Ecto neural progenitor cell (in vitro differentiated cells): ENCODE measurements around the gene NT5DC3.
"Not testable (repeated sequence)": the region's sequence is repeated elsewhere in the genome, so short reads cannot be mapped to it uniquely, and the experiment has no call there.

Experiments used
- DNase-seq: peaks from one replicate; pipeline ENCODE4 v3.0.0-alpha.2; 2018; ENCODE audit warnings: low spot score

NT5DC3 gene

DNA sequence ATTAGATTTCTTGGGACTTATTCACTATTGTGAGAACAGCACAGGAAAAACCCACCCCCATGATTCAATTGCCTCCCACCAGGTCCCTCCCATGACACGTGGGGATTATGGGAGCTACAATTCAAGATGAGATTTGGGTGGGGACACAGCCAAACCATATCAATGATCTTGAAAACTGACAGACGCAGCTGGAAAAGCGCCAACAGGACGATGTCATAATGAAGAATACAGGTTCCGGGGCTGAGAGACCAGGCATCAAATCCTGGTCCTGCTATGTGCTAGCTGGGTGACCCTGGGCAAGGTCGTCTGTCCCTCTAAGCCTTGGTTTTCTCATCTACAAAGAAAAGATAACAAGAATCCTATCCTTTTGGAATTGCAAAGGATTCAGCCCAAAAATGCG lies 31.4 kb downstream of the NT5DC3 start:
- not testable (repeated sequence) for DNase-seq

DNA sequence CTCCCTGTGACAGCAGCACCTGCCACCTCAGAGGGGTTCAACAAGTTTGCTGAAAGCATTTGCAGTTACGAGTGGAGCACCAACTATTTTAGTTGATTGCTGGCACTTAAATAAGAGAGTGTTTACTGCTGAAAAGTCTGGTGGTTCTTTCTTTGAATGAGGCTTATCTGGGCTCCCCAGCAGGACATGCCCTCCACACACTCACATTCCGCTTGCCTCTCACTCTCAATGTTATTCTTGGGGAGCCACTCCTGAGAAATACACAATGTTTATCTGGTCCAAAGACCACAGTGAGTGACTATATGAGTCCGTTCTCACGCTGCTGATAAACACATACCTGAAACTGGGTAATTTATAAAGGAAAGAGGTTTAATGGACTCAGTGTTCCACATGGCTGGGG lies 31.9 kb downstream of the NT5DC3 start:
- DNase-seq, result no peak

DNA sequence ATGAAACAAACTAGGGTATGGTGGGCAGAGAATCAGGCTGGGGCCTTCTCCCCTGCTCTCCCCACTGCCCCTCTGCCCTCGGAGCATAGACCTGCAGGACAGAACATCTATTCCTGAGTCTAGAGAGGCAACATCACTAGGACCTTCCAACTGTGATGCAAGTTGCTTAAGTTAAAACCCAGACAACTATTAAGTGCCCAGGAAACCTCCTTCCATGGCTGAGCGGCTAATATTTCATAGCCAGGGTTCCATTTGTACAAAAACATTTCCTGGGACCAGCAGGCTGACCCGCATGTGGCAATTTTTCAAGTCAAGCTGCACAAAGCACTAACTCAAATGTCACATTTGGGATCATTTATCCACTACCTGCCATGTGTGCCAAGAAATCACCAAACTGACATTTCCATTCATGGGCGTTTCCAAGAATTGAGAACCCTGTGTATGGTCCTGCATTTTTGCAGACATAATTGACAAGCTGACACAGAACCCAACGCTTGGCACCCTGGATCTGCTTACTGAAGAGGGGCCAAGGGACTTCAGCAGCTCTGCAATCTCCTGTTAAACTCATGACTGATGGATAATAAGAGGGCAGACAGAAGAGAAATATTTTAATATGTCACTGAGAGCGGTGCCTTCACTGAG lies 32.7 kb downstream of the NT5DC3 start:
- no peak for DNase-seq

DNA sequence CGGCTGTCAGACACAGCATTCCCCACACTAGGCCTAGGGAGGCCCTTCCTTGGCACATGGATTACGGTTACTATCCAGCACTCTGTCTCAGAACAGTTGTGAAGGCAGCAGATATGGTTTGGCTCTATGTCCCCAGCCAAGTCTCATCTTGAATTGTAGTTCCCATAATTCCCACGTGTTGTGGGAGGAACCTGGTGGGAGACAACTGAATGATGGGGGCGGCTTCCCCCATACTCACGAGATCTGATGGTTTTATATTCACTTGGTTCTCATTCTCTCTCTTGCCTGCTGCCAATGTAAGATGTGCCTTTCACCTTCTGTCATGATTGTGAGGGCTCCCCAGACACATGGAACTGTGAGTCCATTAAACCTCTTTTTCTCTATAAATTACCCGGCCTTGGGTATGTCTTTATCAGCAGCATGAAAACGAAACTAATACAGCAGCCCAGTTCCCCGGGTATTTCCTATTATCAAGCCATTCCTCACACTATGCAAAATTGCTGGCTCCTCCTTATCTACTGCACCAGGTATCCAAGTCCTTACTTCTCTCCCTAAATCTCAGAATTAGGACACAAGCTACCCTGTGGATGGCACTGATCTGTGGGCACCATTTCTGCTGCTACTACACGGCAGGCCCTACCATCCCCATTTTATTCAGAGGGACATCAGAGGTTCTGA lies 33.3 kb downstream of the NT5DC3 start:
- DNase-seq, result no peak

DNA sequence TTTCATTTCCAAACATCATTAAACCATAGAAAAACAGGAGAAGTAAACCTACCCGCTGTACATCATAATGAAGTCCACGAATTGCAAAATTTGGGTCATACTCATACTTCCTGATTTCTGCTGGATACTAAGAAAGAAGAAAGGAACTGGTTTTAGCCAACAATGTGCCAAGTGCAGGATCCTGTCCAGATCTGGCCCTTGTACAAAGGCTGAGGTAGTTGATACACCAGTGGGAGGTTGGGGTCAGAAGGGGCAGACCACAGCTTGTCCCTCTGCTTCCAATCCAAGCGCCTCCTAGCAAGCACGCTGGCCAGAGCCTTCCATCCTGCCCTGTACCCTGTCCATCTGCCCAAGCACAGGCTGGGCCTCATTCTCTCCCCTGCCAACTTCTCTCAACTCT lies 34.2 kb downstream of the NT5DC3 start:
- DNase-seq, result no peak

DNA sequence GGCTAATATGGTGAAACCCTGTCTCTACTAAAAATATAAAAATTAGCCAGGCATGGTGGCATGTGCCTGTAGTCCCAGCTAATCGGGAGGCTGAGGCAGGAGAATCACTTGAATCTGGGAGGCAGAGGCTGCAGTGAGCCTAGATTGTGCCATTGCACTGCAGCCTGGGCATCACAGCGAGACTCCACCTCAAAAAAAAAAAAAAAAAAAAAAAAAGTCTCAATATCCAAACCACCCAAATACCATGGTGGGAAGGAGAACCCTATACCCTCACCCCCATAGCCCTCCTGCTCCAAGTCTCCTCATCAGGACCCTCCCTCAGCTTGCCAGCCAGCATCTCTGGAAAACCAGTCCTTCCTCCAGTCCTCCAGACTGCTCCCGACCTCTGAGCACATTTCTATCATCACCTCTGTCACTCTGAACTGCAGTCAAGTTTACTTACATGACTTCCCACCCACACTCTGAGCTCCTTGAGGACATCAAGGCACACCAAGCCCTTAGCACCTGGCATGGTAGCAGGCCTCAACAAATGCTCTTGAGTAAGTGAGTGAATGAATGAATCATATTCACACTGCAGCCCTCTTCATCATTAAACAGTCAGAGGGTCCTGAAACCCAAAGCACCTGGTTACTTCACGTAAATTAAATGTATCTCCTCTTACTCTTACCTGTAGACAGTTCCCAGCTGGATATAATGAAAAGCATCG lies 35.2 kb downstream of the NT5DC3 start:
- no peak for DNase-seq

DNA sequence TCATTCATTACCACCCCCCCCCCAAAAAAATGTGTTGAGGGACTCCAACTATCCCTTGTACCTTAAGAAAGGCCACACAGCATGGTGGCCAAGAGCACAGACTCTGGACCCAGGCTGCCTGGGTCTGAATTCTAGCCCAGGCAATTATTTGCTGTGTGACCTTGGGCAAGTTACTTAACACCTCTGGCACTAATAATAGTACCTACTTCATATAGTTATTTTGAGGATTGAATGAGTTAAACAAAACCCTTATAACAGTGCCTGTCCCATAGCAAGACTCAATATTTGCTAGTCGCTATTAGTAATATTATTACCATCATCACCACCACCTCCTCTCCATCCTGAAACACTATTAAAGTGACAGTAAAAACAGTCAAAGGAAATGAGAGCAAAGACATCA lies 37.2 kb downstream of the NT5DC3 start:
- DNase-seq, result no peak

DNA sequence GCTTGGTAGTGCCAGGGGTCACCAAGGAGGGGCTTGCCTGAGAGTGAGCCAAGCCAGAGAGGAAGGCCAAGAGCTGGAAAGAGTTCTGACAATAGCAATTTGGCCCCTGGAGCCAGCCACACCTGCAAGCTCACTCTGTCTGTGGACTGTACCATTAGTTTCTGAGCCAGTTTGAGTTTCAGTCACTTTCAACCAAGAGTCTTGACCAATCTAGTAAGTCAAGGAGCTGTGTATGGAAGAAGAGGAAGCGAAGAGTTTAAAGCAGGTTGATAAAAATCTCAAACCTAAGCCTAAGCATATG lies 38.5 kb downstream of the NT5DC3 start:
- no peak for DNase-seq

DNA sequence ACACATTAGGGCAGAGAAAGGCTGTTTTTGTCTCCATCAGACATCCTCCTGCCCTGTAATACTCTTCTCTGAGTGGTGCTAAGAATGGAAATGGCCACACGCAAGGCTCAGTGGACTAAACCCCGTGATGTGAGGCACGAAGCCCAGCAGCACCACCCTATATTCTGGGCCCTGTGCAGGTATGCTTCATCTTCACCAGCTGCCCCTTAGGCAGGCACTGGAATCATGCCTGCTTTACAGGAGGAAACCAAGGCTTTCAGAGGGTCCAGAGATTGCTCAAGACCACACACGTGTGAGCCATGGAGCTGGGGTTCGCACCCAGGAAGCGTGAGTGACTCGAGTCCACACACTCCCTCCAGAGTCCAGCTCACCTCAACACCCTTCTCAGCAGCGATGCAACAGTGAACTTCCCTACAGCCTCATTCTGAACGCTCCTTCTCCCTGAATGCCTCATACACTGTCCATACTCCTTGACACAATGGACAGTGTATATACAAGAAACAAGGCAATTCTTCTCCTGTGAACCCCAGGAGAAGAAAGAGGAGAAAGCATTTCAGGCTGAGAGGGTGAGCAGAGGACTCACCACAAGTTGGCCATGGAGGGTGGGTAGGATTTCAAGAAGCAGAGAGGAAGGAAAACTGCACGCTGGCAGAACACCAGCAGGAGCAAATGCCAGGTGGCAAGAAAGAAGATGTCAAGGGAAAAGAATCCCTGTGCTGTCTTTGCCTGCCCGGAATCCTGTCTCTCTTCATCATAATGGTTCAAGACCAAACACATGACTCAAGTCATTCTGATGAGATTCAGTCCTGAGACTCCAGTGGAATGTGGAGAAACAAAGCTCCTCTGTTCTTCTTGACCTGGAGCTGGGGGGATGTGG lies 39.1 kb downstream of the NT5DC3 start:
- no peak for DNase-seq

DNA sequence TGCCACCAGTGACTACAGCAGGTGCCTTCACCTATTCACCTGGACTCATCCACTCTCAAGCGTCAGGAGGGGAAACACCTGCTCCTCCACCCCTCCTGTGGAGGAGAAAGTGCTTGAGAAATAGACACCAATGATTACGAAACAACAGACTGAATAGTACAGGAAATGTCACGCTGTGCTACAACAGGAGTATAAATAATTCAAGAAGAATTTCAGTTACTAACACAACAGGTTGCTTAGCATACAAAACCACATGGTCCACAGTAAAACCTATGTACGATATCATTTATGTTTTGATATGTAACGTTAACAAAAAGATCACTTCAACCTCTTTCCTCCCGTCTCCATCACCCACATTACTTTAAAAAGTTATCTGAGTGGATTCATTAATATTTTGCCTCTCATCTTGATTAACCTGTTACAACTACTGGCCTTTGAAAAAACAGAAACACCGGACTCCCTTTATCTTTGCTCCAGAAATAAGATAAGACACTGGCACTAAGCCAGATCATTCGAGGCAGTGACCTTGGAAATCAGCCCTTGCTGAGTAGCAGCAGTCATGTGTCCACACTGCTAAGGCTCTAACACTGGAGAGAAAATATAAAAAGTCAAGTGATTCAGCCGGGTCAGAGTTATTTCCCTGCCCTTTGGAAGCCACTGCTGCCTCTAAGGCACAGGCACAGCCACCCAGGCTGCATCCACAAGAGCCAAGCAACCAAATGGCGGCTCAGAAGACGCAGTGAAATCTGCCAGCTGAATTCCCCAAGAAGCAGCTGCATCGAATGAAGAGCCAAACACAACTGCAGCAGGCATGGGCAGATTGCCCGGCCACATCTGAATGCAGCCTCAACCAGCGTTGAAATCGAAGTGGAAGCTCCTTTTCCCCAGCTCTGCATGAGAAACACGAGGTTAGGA lies 40.9 kb downstream of the NT5DC3 start:
- DNase-seq, result no peak

DNA sequence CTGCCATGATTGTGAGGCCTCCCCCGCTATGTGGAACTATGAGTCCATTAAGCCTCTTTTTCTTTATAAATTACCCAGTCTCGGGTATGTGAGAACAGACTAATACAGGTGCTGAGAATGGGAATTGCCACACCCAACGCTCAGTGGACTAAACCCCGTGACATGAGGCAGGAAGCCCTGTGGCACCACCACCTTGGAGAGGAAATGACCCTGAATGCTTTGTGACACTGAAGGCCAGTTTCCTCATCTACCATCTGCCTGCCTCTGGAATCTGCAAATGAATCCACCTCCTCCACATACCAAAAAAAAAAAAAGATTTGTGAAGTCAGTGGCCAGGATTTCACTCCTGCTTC lies 41.6 kb downstream of the NT5DC3 start:
- DNase-seq, result no peak

DNA sequence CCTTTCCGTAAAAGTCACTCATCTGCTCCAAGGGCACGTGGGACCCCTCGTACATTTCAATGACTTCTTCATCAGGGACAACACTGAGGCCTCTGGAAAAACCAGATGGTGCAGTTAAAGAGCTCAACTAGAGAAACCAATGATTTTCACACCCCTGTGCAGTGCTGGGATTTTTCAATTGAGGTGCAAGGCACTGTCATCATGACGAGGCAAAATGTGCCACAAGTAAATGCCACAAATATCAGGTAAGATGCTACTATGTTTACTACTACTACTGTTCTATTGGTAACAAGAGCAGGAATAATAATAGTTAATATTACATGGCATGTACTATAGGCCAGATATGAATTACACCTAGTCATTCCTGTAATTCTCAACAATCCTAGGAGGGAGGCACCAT lies 42.4 kb downstream of the NT5DC3 start:
- no peak for DNase-seq

DNA sequence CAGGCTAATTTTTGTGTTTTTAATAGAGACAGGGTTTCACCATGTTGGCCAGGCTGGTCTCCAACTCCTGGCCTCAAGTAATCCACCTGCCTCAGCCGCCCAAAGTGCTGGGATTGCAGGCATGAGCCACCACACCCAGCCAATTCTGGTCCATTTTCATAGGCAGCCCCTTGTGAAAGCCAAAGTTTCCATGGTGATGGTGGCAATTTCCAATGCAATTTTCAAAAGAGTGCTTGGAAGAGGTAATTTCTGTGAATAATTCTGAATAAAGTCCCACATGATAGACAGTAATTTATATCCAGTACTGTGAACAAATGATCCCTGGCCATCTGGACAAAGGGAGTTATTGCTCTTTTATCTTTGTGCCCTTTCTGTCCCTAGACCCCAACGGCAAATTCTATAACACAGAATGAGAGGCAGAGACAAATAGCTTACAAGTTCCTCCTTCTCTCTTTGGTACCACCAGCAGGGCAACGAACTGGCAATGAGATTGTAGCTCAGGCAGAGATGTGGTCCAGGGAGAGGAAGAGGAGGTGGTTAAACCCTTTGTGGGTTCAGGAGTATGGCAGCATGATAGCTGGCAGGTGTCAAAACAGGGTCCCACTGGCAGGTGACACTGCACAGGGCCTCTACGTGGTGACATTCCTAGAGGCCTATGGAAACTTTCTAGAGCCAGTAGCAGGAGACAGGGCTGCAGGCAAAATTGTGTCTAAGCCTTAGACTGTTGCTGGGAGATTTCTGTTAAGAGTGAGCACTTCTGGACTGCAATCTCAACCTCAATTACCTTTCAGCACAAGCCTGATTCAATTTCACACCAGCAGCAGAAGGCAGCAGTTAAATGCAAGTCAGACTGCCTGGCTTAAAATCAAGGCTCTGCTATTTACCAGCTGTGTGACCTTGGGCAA lies 46.5 kb downstream of the NT5DC3 start:
- no peak for DNase-seq

DNA sequence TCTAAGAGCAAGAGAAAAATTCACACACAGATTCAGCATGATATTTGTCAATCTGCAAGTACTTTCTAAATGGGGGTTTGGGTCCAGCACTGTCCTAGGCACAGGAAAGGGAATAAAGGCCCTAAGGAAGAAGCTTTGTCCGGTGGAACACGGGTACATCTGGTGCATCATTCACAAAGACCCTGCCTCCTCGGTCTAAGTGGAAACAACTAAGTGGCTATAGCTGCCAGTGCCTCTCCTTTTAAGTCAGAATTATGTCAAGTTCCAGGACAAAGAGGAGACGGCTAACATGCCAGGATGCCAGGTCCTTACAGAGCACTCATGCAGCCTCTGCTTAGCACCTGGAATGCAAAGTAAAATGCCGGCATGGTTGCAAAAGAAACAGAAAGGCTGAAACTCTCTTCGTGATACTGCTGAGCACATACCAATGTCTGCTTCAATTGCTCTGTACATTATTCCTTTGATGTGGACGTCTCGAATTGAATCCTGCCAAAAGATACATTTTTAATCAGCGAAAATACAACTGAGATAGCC lies 47.5 kb downstream of the NT5DC3 start:
- no peak for DNase-seq

DNA sequence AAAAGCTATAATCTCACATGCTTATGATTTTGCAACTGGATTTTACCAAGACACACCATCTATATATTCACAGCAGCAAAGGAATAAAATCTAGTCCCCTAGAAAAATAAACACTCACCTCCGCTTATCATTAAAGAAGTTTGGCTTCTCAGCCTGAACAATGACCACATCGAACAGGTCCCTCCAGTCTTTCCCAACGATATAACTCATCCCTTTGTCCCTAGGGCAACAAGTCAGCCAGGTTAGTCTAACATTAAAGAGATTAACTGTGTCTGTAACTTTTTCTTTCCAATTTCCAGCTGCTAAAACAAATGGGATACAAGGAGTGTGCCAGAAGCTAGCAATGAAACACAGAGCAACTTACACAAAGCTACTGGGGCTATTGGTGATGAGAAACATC lies 48.0 kb downstream of the NT5DC3 start:
- DNase-seq, result no peak

DNA sequence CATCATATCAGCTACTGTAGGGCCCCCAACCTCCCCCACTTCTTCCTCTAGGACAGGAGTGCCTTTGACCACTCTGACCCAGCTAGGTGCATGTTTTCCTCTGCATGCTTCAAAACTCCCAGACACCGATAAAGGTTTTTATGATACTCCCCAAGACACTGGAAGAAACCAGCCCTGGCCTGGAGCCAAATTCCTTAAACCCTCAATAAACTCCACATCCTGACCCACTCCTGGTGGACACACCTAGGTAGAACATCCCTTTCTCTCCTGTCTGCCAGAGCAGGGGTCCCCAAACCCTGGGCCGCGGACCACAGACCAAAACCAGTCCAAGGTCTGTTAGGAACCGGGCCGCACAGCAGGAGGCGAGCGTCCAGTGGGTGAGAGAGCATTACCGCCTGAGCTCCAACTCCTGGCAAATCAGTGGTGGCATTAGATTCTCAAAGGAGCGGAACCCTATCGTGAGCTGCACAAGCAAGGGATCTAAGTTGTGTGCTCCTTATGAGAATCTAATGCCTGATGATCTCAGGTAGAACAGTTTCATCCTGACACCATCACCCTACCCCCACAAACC lies 49.6 kb downstream of the NT5DC3 start:
- no peak for DNase-seq

DNA sequence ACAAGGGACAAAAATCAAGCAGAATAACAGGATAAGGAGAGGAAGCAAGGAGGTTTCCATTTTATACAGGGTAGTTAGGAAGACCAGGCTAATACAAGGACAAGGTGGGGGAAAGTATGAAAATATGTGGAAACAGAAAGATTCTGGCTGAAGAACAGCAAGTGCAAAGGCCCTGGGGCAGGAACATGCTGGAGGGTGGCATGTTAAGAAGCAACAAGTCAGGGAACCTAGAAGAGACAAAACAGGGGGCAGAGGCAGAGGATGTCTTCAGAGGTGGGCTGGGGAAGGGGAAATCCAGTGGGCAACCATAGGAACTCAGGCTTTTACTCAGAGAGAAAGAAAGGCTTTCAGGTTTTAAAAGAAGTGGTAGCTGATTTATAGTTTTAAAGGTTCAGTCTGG lies 54.8 kb downstream of the NT5DC3 start:
- DNase-seq, result no peak

DNA sequence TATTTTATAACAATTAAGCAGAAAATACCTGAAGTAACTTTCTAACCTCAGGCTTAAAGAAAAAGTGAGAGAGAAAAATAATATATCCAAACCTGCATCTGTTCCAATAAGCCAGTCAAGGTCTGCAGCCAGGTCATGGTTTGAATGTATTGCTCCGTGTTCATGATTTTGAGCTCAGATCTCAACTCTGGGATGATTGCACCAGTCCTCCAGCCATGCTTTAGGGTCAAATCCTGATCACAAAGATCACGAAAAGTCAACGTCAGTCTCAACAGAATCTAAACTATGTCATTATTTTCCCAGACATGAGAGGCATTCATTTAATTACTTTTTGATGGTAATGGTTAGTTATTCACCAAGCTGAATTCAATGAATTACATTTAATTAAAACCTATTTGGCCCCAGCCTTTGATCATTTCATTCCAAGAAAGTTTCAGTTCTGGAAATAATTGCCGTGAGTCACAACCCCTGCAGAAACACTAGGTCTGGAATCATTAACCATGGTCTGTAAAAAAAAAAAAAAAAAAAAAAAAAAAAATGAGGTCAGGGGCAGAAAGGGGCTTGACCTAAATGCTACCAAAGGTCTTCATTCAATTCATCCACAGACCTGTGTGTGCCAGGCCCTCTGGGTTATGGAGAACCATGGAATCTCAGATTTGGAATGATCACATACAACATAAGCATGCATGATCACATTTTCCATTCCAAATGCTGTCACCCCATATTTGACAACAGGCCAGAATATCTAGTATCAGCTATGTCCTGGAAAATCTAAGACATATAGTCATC lies 55.6 kb downstream of the NT5DC3 start:
- no peak for DNase-seq
